LNCAP (cell line): ENCODE measurements around the gene CLEC16A.

ENCODE experiments used
- CTCF ChIP-seq: fragments of 450-650 bp; IDR thresholded peaks from 2 replicates; pipeline ENCODE4 v1.5.1; 2017; ENCODE audit warnings: mild to moderate bottlenecking

CLEC16A gene

GRCh38 chr16:11012841-11013240 lies 68.5 kb downstream of the CLEC16A start:
- TF ChIP-seq CTCF: no peak

GRCh38 chr16:11014136-11014535 lies 69.8 kb downstream of the CLEC16A start:
- TF ChIP-seq CTCF: no peak

GRCh38 chr16:11015076-11015475 lies 70.7 kb downstream of the CLEC16A start:
- TF ChIP-seq CTCF: no peak

GRCh38 chr16:11015607-11016006 lies 71.2 kb downstream of the CLEC16A start:
- TF ChIP-seq CTCF: no peak

GRCh38 chr16:11016524-11016988 lies 72.2 kb downstream of the CLEC16A start:
- TF ChIP-seq CTCF: no peak

- TF ChIP-seq CTCF: no peak
Observed at GRCh38 chr16:11016993-11017392, 72.6 kb downstream of the CLEC16A start.

- TF ChIP-seq CTCF: no peak
Observed at GRCh38 chr16:11017499-11017898, 73.1 kb downstream of the CLEC16A start.

- TF ChIP-seq CTCF: no peak
Observed at GRCh38 chr16:11020388-11020787, 76.0 kb downstream of the CLEC16A start.
